ENCODE data around the gene NADSYN1.

The NADSYN1 gene

GRCh38 chr11:71425860-71426259 is 27.1 kb upstream of the NADSYN1 start:
- DNase-seq (ENCODE audit: low read depth), result no peak
- no peak for TF ChIP-seq CTCF (IDR thresholded peaks at IDR 0.05; ENCODE audit: insufficient read depth, low read depth, low read length, missing control alignments)
- no peak overlapping the region for H3K4me3 ChIP-seq (ENCODE audit: low read depth, low read length)

GRCh38 chr11:71426413-71426812 is 26.6 kb upstream of the NADSYN1 start:
- no peak for DNase-seq (ENCODE audit: low read depth)
- no peak for TF ChIP-seq CTCF (IDR thresholded peaks at IDR 0.05; ENCODE audit: insufficient read depth, low read depth, low read length, missing control alignments)
- H3K4me3 ChIP-seq (ENCODE audit: low read depth, low read length), result no peak overlapping the region

- no peak for TF ChIP-seq CTCF (IDR thresholded peaks at IDR 0.05; ENCODE audit: insufficient read depth, low read depth, low read length, missing control alignments)
- no peak for DNase-seq (ENCODE audit: low read depth)
- H3K4me3 ChIP-seq (ENCODE audit: low read depth, low read length), result no peak overlapping the region
Observed at GRCh38 chr11:71428861-71429435, 24.1 kb upstream of the NADSYN1 start.

- no peak for TF ChIP-seq CTCF (IDR thresholded peaks at IDR 0.05; ENCODE audit: insufficient read depth, low read depth, low read length, missing control alignments)
- no peak overlapping the region for H3K4me3 ChIP-seq (ENCODE audit: low read depth, low read length)
- DNase-seq (ENCODE audit: low read depth), result no peak
Observed at GRCh38 chr11:71429701-71430100, 23.3 kb upstream of the NADSYN1 start.

GRCh38 chr11:71430166-71430565 is 22.8 kb upstream of the NADSYN1 start:
- H3K4me3 ChIP-seq (ENCODE audit: low read depth, low read length), result no peak overlapping the region
- DNase-seq (ENCODE audit: low read depth), result no peak
- TF ChIP-seq CTCF (IDR thresholded peaks at IDR 0.05; ENCODE audit: insufficient read depth, low read depth, low read length, missing control alignments), result no peak

- no peak for TF ChIP-seq CTCF (IDR thresholded peaks at IDR 0.05; ENCODE audit: insufficient read depth, low read depth, low read length, missing control alignments)
- DNase-seq (ENCODE audit: low read depth), result no peak
- no peak overlapping the region for H3K4me3 ChIP-seq (ENCODE audit: low read depth, low read length)
Observed at GRCh38 chr11:71431271-71431670, 21.7 kb upstream of the NADSYN1 start.
